Tibial artery (tissue), 4 donors: ENCODE results near the gene DLG4.

ENCODE experiments used
- DNase-seq, 2 donors: peaks; one replicate each; pipeline ENCODE4 v3.0.0-alpha.2; 2019
- H3K27ac ChIP-seq, 2 donors: fragments of 200-600 bp; sonication (generic) in 1 of 2; 1 replicate in 1 of 2; 2 replicates in 1 of 2; pipeline ENCODE4 v1.5.1; 2018 to 2019; ENCODE audit warnings: mild to moderate bottlenecking in 1 of 2
- H3K27me3 ChIP-seq, 2 donors: fragments of 200-600 bp; sonication (generic) in 1 of 2; one replicate each; pipeline versions ENCODE4 v1.5.1 to v1.6.0; 2016 to 2019
- H3K36me3 ChIP-seq, 3 donors: fragments of 200-600 bp; sonication (generic) in 2 of 3; one replicate each; pipeline ENCODE4 v1.5.1; 2016 to 2019; ENCODE audit warnings: mild to moderate bottlenecking in 2 of 3
- H3K4me1 ChIP-seq, 4 donors: fragments of 200-600 bp; sonication (generic) in 2 of 4; 1 replicate in 3 of 4; 2 replicates in 1 of 4; pipeline ENCODE4 v1.5.1; 2016 to 2019
- H3K4me3 ChIP-seq, 2 donors: fragments of 200-600 bp; sonication (generic) in 1 of 2; 1 replicate in 1 of 2; 2 replicates in 1 of 2; pipeline ENCODE4 v1.5.1; 2018 to 2019; ENCODE audit warnings: mild to moderate bottlenecking in 2 of 2
- H3K9me3 ChIP-seq, 3 donors: fragments of 200-600 bp; sonication (generic) in 1 of 3; one replicate each; pipeline ENCODE4 v1.5.1; 2016 to 2019
- intact Hi-C: fragments of 100-400 bp; cut with DNase I; formaldehyde crosslinking; loops from one replicate; pipeline ENCODE4 v1.15.0; 2023; ENCODE audit warnings: low total_unique reads
- TF ChIP-seq, protein P1 (sequence below), 2 experiments: fragments of 200-600 bp in 1 of 2; fragments of 450-650 bp in 1 of 2; IDR thresholded peaks; one replicate each; pipeline ENCODE4 v1.5.1; 2017 to 2019; ENCODE audit warnings: antibody characterized with exemption in 2 of 2, mild to moderate bottlenecking in 1 of 2, moderate library complexity in 1 of 2

Gene DLG4

DNA sequence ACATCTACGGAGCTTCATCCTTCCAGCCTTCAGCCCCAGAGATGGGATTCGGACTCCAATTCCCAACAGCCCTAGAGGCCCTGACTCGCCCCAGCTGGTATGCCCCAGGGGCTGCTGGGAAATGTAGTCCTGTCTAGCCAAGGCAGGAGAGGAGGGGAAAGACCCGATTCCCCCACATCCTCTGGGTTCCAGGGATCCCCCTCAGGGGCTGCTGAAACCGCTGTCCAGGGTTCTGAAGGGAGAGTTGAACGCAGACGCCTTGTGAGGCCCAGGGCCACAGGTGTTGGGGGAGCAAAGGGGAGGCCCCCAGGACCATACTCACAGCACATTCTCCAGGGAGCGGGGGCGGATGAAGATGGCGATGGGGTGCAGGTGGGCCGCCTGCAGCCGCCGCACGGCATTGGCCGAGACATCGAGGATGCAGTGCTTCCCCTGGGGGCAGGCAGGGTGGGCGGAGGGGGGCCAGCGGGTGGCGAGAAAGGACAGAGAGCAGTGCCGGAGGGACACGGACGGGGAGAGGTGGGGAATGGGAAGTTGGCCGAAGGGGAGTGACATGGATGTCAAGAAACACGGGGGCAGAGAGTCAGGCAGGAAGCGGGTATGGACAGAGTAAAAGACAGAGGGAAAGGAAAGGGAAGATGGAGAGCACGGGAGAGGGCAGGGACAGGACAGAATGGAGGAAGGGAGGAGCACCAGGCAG, 27.9 kb downstream of the DLG4 start:
- no peak overlapping the region for H3K4me3 ChIP-seq
- H3K9me3 ChIP-seq: no peaks in the 10 kb centered on the region
- H3K27ac ChIP-seq: no peak overlapping the region
- H3K4me1 ChIP-seq: no peaks in the 10 kb centered on the region
- TF ChIP-seq, protein P1, sequence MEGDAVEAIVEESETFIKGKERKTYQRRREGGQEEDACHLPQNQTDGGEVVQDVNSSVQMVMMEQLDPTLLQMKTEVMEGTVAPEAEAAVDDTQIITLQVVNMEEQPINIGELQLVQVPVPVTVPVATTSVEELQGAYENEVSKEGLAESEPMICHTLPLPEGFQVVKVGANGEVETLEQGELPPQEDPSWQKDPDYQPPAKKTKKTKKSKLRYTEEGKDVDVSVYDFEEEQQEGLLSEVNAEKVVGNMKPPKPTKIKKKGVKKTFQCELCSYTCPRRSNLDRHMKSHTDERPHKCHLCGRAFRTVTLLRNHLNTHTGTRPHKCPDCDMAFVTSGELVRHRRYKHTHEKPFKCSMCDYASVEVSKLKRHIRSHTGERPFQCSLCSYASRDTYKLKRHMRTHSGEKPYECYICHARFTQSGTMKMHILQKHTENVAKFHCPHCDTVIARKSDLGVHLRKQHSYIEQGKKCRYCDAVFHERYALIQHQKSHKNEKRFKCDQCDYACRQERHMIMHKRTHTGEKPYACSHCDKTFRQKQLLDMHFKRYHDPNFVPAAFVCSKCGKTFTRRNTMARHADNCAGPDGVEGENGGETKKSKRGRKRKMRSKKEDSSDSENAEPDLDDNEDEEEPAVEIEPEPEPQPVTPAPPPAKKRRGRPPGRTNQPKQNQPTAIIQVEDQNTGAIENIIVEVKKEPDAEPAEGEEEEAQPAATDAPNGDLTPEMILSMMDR (IDR thresholded peaks at IDR 0.05): no peak
- no peaks in the 10 kb centered on the region for H3K27me3 ChIP-seq
- intact Hi-C loops: no loop called here
- peaks cover 0 to 51% (median 24%) of the 10 kb centered on the region in 3 donors for H3K36me3 ChIP-seq
- DNase-seq: no peak

DNA sequence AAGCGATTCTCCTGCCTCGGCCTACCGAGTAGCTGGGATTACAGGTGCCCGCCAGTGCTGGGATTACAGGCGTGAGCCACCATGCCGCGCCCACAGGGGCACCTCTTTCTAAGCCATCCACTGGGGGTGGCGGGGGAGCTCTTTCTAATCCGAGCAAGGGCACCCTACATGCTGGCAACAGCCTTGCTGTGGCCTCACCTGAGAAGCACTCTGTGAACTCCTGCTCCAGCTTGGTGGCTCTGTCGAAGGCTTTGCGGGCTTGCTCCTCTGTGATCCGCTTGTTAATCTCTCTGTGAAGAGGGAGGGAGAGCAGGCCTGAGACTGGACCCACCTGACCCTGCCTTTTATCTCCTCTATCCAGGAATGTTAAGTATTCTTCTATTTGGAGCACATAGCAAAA, 28.6 kb downstream of the DLG4 start:
- no peaks in the 10 kb centered on the region for H3K4me1 ChIP-seq
- H3K9me3 ChIP-seq: no peaks in the 10 kb centered on the region
- peaks cover 0 to 44% (median 17%) of the 10 kb centered on the region in 3 donors for H3K36me3 ChIP-seq
- H3K27me3 ChIP-seq: no peaks in the 10 kb centered on the region
- DNase-seq: no peak
- intact Hi-C loops: no loop called here
- TF ChIP-seq, protein P1 (IDR thresholded peaks at IDR 0.05): no peak
- no peak overlapping the region for H3K4me3 ChIP-seq
- no peak overlapping the region for H3K27ac ChIP-seq

DNA sequence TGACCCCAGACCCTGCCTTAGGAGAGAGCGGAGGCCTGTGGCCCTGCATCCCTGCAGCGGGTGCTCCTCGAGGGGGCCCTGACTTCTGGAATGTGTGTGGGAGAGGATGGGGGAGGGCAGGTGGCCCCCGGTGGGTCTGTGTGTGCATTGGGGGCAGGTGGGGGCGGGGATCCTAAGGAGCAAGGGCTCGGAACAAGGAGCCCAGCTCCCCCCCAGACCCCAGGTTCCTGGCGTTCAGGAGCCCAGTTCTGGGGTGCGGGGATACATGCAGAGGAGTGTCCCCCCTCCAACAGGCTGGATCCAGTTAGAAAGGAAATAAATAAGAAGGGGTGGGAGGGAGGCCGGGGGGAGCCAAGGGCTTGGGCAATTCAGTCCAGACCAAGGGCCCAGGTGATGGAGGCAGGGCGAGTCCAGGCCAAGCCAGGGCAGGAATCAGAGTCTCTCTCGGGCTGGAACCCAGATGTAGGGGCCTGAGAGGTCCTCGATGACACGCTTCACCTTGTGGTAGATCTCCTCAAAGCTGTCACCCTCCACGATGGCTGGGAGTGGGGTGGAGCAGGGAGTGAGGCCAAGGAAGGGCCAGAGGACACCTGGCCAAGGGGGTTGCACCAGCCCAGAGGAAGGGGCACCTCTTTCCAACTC, 29.2 kb downstream of the DLG4 start:
- Histone ChIP-seq H3K27ac (no peak overlapping the region), H3K36me3 (peaks cover 0 to 37% (median 11%) of the 10 kb centered on the region in 3 donors), H3K4me3 (no peak overlapping the region), H3K9me3 (no peaks in the 10 kb centered on the region), H3K4me1 (no peaks in the 10 kb centered on the region), H3K27me3 (no peaks in the 10 kb centered on the region)
- no peak for DNase-seq
- intact Hi-C loops: no loop called here
- TF ChIP-seq, protein P1 (IDR thresholded peaks at IDR 0.05): no peak

DNA sequence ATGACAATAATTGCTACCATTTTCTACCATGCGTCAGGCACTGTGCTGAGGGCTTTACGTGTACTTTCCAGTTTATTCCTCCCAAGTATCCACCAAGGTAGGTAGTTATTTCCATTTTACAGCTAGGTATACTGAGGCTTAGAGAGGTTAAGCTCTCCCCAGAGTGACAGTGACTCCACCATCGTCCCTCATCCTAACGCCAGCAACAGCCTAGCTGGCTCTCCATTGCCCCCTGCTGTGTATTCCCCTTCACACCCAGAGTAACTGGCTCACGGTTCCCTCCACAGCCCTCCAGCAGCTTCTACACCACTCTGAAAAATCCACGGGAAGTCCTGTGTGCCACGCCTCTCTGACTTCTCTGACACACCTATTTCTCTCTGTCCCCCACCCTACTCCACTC, 33.4 kb downstream of the DLG4 start:
- intact Hi-C loops: no loop called here
- Histone ChIP-seq H3K27ac (no peak overlapping the region), H3K4me1 (no peaks in the 10 kb centered on the region), H3K27me3 (no peaks in the 10 kb centered on the region), H3K4me3 (no peak overlapping the region), H3K36me3 (peaks cover 0 to 11% (median 0%) of the 10 kb centered on the region in 3 donors), H3K9me3 (no peaks in the 10 kb centered on the region)
- DNase-seq: no peak
- TF ChIP-seq, protein P1 (IDR thresholded peaks at IDR 0.05): no peak

DNA sequence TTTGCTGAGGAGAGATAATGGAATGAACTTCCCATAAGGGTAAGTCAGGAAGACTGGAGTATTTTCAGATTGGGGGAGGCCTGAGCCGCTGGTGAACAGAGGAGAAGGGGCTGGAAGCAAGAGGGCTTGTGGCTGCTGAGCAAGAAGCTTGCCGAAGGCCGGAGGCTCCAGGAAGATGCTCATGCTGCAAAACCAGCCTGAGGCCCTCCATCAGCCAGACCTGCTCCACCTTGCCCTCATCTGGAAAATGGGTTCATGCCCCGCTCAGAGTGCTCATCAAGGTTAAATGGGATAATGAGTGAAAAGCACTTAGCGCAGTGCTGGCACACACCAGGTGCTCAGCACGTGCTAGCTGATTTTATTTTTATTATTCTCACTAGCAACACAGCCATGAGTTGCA, 35.0 kb downstream of the DLG4 start:
- intact Hi-C loops: no loop called here
- DNase-seq: no peak
- Histone ChIP-seq H3K36me3 (no peaks in the 10 kb centered on the region), H3K27me3 (peaks cover 0 to under 1% of the 10 kb centered on the region in 2 donors), H3K9me3 (no peaks in the 10 kb centered on the region), H3K4me3 (no peak overlapping the region), H3K27ac (no peak overlapping the region), H3K4me1 (no peaks in the 10 kb centered on the region)
- TF ChIP-seq, protein P1 (IDR thresholded peaks at IDR 0.05): no peak
